Activated CD4-positive, alpha-beta T cell treated with anti-CD3 and anti-CD28 coated beads for 24 hours (primary cell): ENCODE data around the gene PI4K2B.
A peak's percentile ranks its signal among the peaks of the same experiment; 100 is the strongest.
"Not testable (repeated sequence)": the region's sequence is repeated elsewhere in the genome, so short reads cannot be mapped to it uniquely, and the experiment has no call there.

ENCODE experiments used
- DNase-seq, 2 donors: peaks; one replicate each; pipeline ENCODE4 v3.0.0-alpha.2; 2020; ENCODE audit warnings: low read depth in 2 of 2

Gene PI4K2B

GRCh38 chr4:25233737-25234389, at the start of gene PI4K2B:
PI4K2B (plus strand) TSS chr4:25234033; CDS start chr4:25234164, 131 bp downstream.
- DNase-seq: peak; percentile 89 to 91

- no peak for DNase-seq
Measured at GRCh38 chr4:25184056-25184455, 49.8 kb upstream of the PI4K2B start.

- DNase-seq: no peak
Measured at GRCh38 chr4:25190407-25190806, 43.4 kb upstream of the PI4K2B start.

GRCh38 chr4:25198713-25199112, 35.1 kb upstream of the PI4K2B start:
- no peak for DNase-seq

- no peak for DNase-seq
Measured at GRCh38 chr4:25207997-25208396, 25.8 kb upstream of the PI4K2B start.

- no peak for DNase-seq
Measured at GRCh38 chr4:25209702-25210101, 24.1 kb upstream of the PI4K2B start.

- DNase-seq: no peak
Measured at GRCh38 chr4:25211721-25212120, 22.1 kb upstream of the PI4K2B start.

GRCh38 chr4:25212822-25213221, 21.0 kb upstream of the PI4K2B start:
- DNase-seq: no peak

- no peak for DNase-seq
Measured at GRCh38 chr4:25213347-25213979, 20.4 kb upstream of the PI4K2B start.

GRCh38 chr4:25214750-25215149, 19.1 kb upstream of the PI4K2B start:
- DNase-seq: not testable (repeated sequence)

GRCh38 chr4:25215511-25215910, 18.3 kb upstream of the PI4K2B start:
- DNase-seq: no peak

- DNase-seq: no peak
Measured at GRCh38 chr4:25221377-25221776, 12.5 kb upstream of the PI4K2B start.

- DNase-seq: no peak
Measured at GRCh38 chr4:25223802-25224375, 9.9 kb upstream of the PI4K2B start.

GRCh38 chr4:25229804-25230203, 4.0 kb upstream of the PI4K2B start:
- no peak for DNase-seq

- no peak for DNase-seq
Measured at GRCh38 chr4:25233194-25233593, 639 bp upstream of the PI4K2B start.

- peak in 1 of 2 donors; percentile 11 for DNase-seq
Measured at GRCh38 chr4:25234390-25235370, 847 bp downstream of the PI4K2B start.

- DNase-seq: no peak
Measured at GRCh38 chr4:25235401-25235800, 1.6 kb downstream of the PI4K2B start.

GRCh38 chr4:25236030-25236429, 2.2 kb downstream of the PI4K2B start:
- not testable (repeated sequence) for DNase-seq

GRCh38 chr4:25236971-25237370, 3.1 kb downstream of the PI4K2B start:
- no peak for DNase-seq

- no peak for DNase-seq
Measured at GRCh38 chr4:25238052-25238451, 4.2 kb downstream of the PI4K2B start.

- DNase-seq: not testable (repeated sequence)
Measured at GRCh38 chr4:25239528-25239927, 5.7 kb downstream of the PI4K2B start.

- not testable (repeated sequence) for DNase-seq
Measured at GRCh38 chr4:25240754-25241210, 6.9 kb downstream of the PI4K2B start.
